HG03354 (cell line): Measurements from ENCODE around the gene RGPD8.
A peak's percentile ranks its signal among the peaks of the same experiment; 100 is the strongest.

Source experiments
- ATAC-seq: cut with Tn5 transposase; IDR thresholded peaks from one replicate; pipeline ENCODE4 v1.9.1; 2021; ENCODE audit warnings: mild to moderate bottlenecking; ENCODE audit not compliant: unreplicated experiment, poor library complexity, severe bottlenecking

Gene RGPD8

DNA sequence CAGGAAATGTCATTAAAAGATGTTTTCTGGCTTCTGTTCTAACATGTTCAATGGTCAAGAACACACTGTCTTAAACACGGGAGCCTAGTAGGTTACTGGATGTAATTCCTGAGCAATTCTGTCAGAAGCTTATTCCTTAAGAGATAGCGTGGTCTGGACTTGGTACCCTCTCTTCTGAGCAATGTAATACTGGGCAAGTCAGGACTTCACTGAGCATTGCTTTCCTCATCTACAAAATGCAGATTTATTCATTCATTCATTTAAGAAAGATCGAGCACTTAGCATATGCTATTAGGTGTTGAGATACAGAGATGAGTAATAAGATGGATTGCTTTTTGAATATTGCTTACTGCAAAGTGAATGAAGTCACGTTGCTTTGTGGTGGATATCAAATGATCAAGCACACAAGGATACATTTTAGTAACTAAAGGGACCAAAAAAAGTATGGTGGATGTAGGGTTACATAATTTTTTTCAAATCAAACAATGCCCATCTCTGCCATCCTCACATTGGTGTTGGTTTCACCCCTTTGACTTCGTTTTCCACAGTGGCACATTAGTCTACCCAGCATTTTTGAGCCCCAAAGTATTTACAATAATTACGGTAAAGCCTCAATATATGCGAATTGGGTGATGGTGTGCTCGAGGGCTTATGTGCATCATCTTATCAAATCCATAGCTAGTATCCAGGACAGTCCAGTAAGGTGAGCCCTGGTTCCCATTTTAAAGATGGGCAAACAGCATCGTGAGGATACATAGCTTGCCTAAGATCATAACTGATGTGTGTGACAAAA is 92.8 kb downstream of the RGPD8 start:
- no peak for ATAC-seq

DNA sequence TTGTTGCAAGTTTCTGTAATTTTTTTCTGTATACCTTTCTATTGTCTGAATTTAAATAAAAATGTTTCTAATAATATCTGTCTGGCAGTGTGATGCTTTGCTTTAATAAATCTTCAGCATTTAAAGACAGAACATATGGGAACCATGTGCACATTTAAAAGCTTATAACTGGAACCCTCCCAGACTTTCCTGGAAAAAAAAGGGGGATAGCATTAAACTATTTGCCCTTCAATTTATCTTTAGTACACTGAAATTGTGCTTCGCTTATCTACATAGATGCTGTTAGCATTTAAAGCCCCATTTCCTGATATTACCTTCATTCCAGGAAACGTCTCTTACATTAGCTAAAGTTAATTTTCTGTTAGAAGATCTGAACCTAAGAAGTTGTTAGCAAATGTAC is 93.5 kb downstream of the RGPD8 start:
- no peak for ATAC-seq

DNA sequence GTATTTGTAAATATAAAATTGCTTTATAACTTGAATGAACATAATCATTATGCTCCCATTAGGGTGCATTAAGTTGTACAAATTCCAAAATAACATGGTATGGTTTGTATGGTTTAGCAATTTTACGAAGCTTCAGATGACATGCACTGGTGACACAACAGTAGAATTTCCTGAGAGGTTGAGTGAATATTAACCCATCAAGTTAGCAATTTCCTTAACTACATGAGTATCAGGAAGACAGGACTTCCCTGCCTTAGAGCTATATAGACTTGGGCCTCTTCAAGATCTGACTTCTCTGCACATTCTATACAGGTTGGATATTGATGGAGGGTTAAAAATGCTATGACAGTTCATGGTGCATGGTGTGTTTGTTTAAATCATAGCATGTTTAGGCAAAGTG is 97.8 kb downstream of the RGPD8 start:
- peak; percentile 55 for ATAC-seq

DNA sequence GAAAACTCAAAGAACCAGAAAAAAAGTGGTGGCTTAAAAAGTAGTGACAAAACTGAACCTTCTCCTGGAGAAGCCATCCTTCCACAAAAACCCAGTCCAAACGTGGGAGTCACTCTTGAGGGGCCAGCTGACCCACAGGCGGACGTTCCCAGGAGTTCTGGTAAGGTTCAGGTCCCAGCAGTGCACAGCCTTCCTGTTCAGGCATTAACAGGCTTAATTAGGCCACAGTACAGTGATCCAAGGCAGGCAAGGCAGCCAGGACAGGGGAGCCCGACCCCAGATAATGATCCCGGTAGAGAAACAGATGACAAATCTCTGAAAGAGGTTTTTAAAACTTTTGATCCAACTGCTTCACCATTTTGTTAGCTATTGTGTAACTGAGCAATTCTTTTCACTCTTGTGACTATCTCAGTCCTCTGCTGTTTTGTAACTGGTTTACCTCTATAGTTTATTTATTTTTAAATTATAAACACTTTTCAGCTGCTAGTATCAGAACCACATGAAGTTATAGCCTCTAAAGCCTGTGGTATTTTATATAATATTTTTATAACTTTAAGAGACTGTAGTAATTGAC is 101.2 kb downstream of the RGPD8 start:
- no peak for ATAC-seq

DNA sequence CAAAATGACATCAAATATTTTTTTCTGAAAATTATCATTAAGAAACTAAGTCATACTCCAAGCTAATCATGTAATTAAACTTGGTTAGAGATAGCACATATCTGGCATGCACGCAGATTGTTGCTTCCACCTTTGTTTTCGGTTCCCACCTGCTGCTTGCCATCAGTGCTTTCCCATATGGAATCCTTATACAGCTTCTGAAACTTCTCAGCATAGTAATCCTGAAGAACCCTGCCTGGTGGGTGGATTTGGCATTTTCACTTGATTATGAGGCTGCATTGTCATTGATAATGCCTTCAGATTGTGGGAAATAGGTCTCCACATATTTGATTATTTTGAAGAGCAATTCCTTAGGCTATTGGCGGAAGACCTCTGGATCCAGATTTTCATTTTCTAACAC is 110.5 kb downstream of the RGPD8 start:
- no peak for ATAC-seq

DNA sequence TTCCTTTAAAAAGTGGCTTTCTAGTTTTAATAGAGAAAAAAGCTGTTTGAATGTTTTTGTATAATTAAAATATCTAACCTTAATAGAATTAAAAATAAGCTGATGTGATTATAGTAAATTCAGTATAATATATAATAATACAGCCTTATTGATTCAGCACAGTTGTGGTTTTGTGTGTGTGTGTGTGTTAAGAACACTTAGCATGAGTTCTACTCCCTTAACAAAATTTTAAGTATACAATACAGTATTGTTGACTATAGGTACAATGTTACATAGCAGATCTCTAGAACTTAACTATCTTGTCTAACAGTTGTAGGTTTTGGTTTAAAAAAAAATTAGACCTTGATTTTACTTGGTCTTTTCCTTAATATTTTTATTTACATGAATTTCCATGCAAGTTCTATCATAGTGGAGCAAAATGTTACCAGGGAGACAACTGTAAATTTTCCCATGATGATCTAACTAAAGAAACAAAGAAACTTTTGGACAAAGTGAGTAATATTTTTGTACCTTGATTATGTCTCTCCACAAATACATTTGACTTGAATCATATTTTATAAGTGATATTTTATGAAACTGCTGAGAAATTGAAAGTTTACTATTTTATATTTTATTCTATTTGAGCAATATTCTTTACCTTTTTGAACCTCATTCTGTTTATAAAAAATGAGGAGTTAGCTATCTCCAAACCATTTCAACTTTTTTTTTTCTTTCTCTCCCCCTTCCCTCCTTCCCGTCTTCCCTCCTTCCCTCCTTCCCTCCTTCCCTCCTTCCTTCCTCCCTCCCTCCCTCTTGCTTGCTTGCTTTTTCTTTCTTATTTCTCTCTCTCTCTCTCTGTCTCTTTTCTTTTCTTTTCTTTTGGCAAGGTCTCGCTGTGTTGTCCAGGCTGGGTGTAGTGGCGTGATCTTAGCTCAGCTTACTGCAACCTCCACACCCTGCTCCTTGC is 111.8 kb downstream of the RGPD8 start:
- ATAC-seq: no peak
